Measurements from ENCODE around the gene CDC42BPA.

DNA sequence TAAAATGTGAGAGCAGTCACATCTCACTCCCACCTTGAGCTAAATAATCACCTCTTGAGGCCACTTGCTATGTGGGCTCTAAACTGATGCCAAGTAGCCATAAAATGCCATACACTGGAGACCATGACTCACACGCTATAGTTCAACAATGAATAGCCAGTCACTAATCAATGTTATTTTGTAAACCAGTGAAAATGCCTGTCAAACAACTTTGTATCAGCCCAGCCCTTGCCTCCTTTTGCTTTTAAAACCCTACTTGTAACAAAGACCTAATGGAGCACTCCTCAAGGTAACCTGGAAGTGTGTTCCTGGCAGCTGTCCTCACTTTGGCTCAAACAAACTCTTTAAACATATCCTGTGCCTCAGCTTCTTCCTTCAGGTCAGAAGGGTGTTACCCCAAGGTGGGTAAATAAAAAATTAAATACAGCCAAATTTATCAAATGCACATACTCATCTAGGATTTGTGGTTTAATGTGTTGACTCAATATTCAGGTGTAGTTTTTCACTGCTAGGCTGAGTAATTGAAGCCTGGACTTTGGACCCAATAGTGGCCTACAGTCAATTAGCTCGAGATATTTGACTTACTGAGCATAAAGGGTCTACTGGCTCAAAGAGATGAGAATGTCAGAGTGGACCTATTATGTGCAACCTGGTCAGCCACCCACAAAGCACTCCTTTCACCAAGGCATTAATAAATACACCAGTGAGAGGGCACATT, 223.9 kb downstream of the CDC42BPA start:
- TF ChIP-seq EZH2phosphoT487 (IDR thresholded peaks at IDR 0.05; ENCODE audit: insufficient read depth, low read depth) (no peak), EZH2 (IDR thresholded peaks at IDR 0.05; ENCODE audit: insufficient read depth, poor library complexity, severe bottlenecking) (no peak)

All from GM23248 (cell line).